GM12873 (cell line): ENCODE measurements around the gene ALKBH7.

Experiments
- TF ChIP-seq, protein P1 (sequence below): IDR thresholded peaks from 2 replicates; pipeline ENCODE4 v1.5.1; 2012; ENCODE audit warnings: low read depth, mild to moderate bottlenecking, moderate library complexity, low read length, control low read depth; ENCODE audit not compliant: insufficient read depth; ENCODE audit errors: missing control alignments

The ALKBH7 gene, protein sequence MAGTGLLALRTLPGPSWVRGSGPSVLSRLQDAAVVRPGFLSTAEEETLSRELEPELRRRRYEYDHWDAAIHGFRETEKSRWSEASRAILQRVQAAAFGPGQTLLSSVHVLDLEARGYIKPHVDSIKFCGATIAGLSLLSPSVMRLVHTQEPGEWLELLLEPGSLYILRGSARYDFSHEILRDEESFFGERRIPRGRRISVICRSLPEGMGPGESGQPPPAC

DNA sequence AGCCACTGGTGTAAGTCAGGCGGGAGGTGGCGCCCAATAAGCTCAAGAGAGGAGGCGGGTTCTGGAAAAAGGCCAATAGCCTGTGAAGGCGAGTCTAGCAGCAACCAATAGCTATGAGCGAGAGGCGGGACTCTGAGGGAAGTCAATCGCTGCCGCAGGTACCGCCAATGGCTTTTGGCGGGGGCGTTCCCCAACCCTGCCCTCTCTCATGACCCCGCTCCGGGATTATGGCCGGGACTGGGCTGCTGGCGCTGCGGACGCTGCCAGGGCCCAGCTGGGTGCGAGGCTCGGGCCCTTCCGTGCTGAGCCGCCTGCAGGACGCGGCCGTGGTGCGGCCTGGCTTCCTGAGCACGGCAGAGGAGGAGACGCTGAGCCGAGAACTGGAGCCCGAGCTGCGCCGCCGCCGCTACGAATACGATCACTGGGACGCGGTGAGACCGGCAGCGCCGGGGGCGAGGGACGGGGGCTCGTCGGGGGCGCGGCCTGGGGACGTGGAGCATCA, at the start of gene ALKBH7:
Gene ALKBH7 (plus strand): TSS at position 201 of the 502 bp plus-strand sequence. CDS start 27 bp downstream, at position 228.
- TF ChIP-seq, protein P1, sequence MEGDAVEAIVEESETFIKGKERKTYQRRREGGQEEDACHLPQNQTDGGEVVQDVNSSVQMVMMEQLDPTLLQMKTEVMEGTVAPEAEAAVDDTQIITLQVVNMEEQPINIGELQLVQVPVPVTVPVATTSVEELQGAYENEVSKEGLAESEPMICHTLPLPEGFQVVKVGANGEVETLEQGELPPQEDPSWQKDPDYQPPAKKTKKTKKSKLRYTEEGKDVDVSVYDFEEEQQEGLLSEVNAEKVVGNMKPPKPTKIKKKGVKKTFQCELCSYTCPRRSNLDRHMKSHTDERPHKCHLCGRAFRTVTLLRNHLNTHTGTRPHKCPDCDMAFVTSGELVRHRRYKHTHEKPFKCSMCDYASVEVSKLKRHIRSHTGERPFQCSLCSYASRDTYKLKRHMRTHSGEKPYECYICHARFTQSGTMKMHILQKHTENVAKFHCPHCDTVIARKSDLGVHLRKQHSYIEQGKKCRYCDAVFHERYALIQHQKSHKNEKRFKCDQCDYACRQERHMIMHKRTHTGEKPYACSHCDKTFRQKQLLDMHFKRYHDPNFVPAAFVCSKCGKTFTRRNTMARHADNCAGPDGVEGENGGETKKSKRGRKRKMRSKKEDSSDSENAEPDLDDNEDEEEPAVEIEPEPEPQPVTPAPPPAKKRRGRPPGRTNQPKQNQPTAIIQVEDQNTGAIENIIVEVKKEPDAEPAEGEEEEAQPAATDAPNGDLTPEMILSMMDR: no peak

DNA sequence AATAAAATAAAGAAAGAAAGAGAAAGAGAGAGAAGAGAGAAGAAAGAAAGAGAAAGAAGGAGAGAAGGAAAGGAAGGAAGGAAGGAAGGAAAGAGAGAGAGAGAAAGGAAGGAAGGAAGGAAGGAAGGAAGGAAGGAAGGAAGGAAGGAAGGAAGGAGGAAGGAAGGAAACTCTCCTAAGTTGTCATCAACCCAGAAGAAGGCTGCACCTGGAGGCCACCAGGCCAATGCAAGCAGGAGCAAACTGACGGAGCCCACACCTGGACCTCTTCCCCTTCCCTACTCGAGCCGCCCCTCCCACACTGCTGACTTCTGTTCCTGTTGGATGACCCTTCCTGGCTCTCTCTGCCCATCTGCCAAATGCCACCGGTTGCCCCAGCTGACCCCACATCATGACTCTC, 47.8 kb upstream of the ALKBH7 start:
- TF ChIP-seq, protein P1: no peak

DNA sequence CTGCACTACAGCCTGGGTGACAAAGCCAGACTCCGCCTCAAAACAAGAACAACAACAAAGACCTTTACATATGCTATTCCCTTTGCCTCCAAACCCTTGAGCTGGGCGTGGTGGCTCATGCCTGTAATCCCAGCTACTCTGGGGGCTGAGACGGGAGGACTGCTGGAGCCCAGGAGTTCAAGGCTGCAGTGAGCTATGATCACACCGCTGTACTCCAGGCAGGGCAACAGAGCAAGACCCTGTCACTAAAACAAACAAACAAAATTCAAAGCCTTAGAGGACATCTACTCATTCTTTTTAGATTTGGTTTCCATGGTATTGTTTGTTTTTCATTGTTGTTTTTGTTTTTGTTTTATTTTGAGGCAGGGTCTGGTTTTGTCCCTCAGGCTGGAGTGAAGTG, 47.0 kb upstream of the ALKBH7 start:
- TF ChIP-seq, protein P1: no peak

DNA sequence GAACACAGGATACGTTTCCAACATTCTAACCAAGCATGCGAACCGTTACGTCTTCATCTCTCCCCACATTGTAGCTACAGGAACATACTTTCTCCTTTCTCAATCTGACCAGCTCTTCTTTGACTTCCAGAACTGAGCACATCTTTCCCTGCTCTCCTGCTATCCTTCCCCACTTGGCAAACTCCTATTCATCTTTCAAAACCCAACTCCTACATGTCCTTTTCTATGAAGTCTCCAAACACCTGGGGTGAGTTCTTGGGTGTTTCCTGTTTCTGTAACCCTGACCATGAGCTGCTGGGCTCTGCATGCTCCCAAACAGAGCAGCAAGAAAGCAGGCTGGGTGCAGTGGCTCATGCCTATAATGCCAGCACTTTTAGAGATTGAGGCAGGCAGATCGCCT, 45.8 kb upstream of the ALKBH7 start:
- TF ChIP-seq, protein P1: no peak

DNA sequence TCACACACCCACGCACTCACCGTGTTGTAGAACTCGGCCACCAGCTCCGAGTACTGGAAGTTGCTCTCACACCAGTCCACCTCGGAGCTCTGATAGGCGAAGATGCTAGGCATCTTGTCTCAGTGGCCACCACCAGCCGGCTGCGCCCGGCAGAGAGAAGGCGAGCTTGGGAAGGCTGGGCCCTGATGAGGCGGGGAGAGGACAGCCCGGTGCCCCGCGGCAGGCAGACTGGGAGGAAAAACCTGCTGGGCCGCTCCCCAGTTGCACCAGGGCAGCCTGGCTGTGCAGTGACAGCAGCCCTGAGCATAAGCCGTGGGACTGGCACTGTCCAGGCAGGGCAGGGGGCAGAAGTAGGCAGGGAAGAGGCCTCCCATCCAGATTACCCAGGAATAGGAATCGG, 39.2 kb upstream of the ALKBH7 start, which contains the start of gene ACER1:
Gene ACER1 (minus strand): TSS at position 174 of the 400 bp plus-strand sequence. CDS start 61 bp downstream, at position 113.
- TF ChIP-seq, protein P1: no peak

DNA sequence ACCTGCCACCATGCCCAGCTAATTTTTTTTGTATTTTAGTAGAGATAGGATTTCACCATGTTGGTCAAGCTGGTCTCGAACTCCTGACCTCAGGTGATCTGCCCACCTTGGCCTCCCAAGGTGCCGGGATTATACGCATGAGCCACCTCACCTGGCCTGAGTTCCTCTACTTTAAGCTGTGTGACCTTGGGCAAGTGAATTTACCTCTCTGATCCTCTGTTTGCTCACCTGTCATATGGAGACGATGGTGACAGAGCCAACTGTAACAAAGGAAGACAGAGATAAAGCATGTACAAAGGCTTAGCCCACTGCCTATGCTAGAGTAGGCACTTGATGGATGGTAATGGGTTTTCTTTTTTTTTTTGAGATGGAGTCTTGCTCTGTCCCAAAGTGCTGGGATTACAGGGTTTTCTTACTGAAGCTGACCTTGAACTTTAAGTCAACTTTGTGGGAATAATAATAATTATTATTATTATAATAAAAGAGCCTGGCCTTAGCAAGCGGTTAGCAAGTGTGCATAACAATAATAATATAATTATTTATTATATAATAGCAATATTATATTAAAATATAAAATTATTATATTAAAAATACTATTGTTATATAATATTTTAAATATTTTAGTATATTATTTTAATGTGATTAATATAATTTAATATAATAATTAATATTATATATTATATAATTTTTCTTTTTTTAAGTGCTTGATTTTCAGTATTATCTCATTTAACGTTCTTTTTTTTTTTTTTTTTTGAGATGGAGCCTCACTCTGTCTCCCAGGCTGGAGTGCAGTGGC, 37.9 kb upstream of the ALKBH7 start:
- TF ChIP-seq, protein P1: no peak

DNA sequence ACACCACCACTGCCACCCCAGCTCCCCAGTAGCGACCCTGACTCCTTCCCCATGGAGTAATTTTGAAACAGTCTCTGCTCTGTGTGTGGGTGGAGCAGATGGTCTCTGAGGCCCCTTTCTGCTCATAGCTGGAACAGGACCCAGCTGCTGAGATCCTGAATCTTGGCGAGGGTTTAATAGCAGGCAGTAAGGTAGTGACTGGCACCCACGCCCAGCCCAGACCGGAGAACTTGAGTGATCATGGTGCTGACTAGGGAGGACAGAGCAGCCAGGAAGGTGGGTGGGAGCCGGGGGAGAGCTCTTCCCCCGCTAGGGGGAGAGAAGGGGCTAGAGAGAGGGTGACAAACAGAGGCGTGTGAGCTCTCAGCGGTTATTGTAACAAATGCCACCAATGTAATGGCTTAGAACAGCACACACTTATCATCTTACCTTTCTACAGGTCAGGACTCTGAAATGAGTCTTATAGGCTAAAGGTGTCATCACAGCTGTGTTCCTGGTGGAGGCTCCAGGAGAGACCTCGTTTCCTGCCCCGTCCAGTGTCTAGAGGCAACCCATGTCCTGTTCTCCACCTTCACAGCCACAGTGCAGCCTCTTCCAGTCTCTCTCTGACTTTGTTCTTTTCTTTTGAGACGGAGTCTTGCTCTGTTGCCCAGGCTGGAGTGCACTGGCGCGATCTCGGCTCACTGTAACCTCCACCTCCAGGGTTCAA, 31.9 kb upstream of the ALKBH7 start:
- TF ChIP-seq, protein P1: no peak
